ENCODE data around the gene CPT1B.

- TF ChIP-seq YY1 (tag by site-specific recombination; IDR thresholded peaks at IDR 0.05) (no peak), CTCF (tag by site-specific recombination; IDR thresholded peaks at IDR 0.05) (no peak), BCL11A (tag by site-specific recombination; IDR thresholded peaks at IDR 0.05; ENCODE audit: low read depth) (no peak), ZNF146 (tag by site-specific recombination; IDR thresholded peaks at IDR 0.05) (no peak), TRIM28 (IDR thresholded peaks at IDR 0.05; ENCODE audit: borderline replicate concordance, low read length) (no peak), ZNF639 (tag by site-specific recombination; IDR thresholded peaks at IDR 0.05) (no peak), ZFP37 (tag by site-specific recombination; IDR thresholded peaks at IDR 0.05) (no peak), SP2 (tag by site-specific recombination; IDR thresholded peaks at IDR 0.05) (no peak), HOXA7 (CRISPR knock-in tag; IDR thresholded peaks at IDR 0.05; ENCODE audit: borderline replicate concordance) (no peak), ZNF747 (tag by site-specific recombination; IDR thresholded peaks at IDR 0.05) (no peak)
- TF ChIP-seq, protein P1, sequence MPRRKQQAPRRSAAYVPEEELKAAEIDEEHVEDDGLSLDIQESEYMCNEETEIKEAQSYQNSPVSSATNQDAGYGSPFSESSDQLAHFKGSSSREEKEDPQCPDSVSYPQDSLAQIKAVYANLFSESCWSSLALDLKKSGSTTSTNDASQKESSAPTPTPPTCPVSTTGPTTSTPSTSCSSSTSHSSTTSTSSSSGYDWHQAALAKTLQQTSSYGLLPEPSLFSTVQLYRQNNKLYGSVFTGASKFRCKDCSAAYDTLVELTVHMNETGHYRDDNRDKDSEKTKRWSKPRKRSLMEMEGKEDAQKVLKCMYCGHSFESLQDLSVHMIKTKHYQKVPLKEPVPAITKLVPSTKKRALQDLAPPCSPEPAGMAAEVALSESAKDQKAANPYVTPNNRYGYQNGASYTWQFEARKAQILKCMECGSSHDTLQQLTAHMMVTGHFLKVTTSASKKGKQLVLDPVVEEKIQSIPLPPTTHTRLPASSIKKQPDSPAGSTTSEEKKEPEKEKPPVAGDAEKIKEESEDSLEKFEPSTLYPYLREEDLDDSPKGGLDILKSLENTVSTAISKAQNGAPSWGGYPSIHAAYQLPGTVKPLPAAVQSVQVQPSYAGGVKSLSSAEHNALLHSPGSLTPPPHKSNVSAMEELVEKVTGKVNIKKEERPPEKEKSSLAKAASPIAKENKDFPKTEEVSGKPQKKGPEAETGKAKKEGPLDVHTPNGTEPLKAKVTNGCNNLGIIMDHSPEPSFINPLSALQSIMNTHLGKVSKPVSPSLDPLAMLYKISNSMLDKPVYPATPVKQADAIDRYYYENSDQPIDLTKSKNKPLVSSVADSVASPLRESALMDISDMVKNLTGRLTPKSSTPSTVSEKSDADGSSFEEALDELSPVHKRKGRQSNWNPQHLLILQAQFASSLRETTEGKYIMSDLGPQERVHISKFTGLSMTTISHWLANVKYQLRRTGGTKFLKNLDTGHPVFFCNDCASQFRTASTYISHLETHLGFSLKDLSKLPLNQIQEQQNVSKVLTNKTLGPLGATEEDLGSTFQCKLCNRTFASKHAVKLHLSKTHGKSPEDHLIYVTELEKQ (tag by site-specific recombination; IDR thresholded peaks at IDR 0.05; ENCODE audit: borderline replicate concordance), result no peak
Observed at GRCh38 chr22:50600538-50600937, 22.3 kb upstream of the CPT1B start, which contains the start of gene MAPK8IP2.
